ENCODE data around the gene CCDC34. TPM values are rescaled to one million over a fixed set of nuclear protein-coding genes. Genes with fewer than 3 reads are reported as not detected.
A peak's percentile ranks its signal among the peaks of the same experiment; 100 is the strongest.
"Not testable (repeated sequence)": the region's sequence is repeated elsewhere in the genome, so short reads cannot be mapped to it uniquely, and the experiment has no call there.

Gene CCDC34
- total RNA-seq, 1 donor, result 3.5 TPM

GRCh38 chr11:27329867-27330632 lies 33.0 kb downstream of the CCDC34 start:
- peak; percentile 19 for DNase-seq (ENCODE audit: low read depth)
- no peak overlapping the region for H3K4me3 ChIP-seq (ENCODE audit: low read depth, low read length)
- TF ChIP-seq, protein P1, sequence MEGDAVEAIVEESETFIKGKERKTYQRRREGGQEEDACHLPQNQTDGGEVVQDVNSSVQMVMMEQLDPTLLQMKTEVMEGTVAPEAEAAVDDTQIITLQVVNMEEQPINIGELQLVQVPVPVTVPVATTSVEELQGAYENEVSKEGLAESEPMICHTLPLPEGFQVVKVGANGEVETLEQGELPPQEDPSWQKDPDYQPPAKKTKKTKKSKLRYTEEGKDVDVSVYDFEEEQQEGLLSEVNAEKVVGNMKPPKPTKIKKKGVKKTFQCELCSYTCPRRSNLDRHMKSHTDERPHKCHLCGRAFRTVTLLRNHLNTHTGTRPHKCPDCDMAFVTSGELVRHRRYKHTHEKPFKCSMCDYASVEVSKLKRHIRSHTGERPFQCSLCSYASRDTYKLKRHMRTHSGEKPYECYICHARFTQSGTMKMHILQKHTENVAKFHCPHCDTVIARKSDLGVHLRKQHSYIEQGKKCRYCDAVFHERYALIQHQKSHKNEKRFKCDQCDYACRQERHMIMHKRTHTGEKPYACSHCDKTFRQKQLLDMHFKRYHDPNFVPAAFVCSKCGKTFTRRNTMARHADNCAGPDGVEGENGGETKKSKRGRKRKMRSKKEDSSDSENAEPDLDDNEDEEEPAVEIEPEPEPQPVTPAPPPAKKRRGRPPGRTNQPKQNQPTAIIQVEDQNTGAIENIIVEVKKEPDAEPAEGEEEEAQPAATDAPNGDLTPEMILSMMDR (IDR thresholded peaks at IDR 0.05; ENCODE audit: insufficient read depth, low read depth, low read length), result no peak

DNA sequence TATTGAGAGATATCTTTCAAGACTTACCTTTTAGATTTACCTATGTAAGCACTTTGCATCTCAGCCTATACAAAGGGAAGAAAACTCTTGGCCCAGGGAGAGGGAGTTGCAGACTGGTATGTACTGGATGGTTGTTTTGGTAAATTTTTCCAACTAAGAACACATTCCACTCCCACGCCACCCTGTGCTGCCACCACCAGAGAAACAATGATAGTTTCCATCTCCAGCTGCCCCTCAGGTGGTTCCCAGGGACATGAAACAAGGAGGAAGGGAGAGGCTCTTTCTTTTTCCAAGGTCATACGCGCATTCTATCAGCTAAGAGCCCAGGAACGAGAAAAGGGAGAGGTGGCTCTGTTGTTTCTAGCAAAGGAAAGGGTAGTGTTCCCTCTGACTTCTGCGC lies 34.4 kb downstream of the CCDC34 start:
- DNase-seq (ENCODE audit: low read depth), result no peak
- TF ChIP-seq, protein P1 (IDR thresholded peaks at IDR 0.05; ENCODE audit: insufficient read depth, low read depth, low read length), result no peak
- no peak overlapping the region for H3K4me3 ChIP-seq (ENCODE audit: low read depth, low read length)

DNA sequence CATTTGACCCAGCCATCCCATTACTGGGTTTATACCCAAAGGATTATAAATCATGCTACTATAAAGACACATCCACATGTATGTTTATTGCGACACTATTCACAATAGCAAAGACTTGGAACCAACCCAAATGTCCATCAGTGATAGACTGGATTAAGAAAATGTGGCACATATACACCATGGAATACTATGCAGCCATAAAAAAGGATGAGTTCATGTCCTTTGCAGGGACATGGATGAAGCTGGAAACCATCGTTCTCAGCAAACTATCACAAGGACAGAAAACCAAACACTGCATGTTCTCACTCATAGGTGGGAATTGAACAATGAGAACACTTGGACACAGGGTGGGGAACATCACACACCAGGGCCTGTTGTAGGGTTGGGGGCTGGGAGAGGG lies 36.0 kb downstream of the CCDC34 start:
- not testable (repeated sequence) for H3K4me3 ChIP-seq (ENCODE audit: low read depth, low read length); DNase-seq (ENCODE audit: low read depth)

GRCh38 chr11:27322196-27322595 lies 40.8 kb downstream of the CCDC34 start:
- not testable (repeated sequence) for H3K4me3 ChIP-seq (ENCODE audit: low read depth, low read length); DNase-seq (ENCODE audit: low read depth)

GRCh38 chr11:27321340-27321739 lies 41.7 kb downstream of the CCDC34 start:
- DNase-seq (ENCODE audit: low read depth); H3K4me3 ChIP-seq (ENCODE audit: low read depth, low read length): not testable (repeated sequence)

DNA sequence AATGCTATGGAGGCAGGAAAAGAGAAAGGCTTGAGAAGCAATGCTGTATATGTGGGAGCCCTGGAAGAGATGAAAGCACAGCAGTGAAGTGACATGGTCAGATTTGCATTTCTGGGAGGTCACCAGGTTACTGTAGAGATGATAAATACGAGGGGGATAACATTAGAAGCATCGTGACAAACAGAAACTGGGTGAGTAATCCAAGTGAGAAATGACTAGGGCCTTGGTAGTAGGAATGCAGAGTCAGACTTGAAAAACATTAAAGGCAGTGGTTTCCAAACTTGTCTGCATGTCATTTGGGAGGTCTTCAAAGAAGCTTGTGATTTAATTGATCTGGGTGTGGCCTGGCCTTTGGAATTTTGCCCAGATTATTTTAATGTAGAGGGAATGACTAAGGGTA lies 43.9 kb downstream of the CCDC34 start:
- no peak overlapping the region for H3K4me3 ChIP-seq (ENCODE audit: low read depth, low read length)
- TF ChIP-seq, protein P1 (IDR thresholded peaks at IDR 0.05; ENCODE audit: insufficient read depth, low read depth, low read length), result no peak
- DNase-seq (ENCODE audit: low read depth), result no peak

DNA sequence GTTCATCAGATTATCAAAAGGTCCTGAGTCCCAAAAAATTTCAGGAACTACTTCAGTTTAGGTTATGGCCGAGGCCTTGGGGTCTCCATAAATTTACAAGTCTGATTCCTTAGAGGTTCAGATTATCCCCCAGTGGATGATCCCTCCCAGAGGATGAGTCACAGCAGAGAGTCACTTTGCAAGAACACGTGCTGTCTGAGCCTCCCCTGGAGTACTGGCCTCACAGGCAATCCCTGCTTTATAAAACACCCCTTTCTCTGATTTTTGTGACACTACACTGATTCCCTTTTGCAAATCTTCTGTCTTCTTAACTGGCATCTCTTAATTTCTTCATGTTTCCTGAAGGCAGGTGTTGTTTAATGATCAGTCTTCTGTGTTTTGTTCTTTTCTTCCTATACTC lies 45.3 kb downstream of the CCDC34 start:
- H3K4me3 ChIP-seq (ENCODE audit: low read depth, low read length), result no peak overlapping the region
- TF ChIP-seq, protein P1 (IDR thresholded peaks at IDR 0.05; ENCODE audit: insufficient read depth, low read depth, low read length), result no peak
- peak; percentile 38 for DNase-seq (ENCODE audit: low read depth)

DNA sequence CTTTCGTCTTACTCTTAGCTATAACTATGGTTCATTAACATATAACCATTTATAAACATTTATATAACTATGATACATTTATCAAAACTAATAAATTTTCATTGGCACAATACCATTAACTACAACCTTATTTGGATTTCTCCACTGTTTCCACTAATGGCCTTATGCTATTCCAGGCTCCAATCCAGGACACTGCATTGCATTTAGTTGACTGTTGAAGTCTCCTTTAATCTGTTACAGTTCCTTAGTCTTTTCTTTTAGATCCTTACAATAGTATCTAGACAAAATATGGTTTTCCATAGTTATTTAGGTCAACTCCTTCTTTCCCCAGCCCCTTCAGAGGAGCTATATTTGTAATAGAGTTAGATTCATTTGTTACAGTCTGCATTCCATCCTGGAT lies 47.2 kb downstream of the CCDC34 start:
- TF ChIP-seq, protein P1 (IDR thresholded peaks at IDR 0.05; ENCODE audit: insufficient read depth, low read depth, low read length), result no peak
- DNase-seq (ENCODE audit: low read depth), result no peak
- H3K4me3 ChIP-seq (ENCODE audit: low read depth, low read length), result no peak overlapping the region
